ENCODE data around the gene ALPK1.
"Not testable (repeated sequence)": the region's sequence is repeated elsewhere in the genome, so short reads cannot be mapped to it uniquely, and the experiment has no call there.

The ALPK1 gene

GRCh38 chr4:112451831-112452230, 154.7 kb downstream of the ALPK1 start:
- no peaks in the 10 kb centered on the region for H3K9me3 ChIP-seq (ENCODE audit: control insufficient read depth, low read length)
- H3K4me1 ChIP-seq (ENCODE audit: control insufficient read depth, insufficient read depth, low read length) = no peaks in the 10 kb centered on the region

DNA sequence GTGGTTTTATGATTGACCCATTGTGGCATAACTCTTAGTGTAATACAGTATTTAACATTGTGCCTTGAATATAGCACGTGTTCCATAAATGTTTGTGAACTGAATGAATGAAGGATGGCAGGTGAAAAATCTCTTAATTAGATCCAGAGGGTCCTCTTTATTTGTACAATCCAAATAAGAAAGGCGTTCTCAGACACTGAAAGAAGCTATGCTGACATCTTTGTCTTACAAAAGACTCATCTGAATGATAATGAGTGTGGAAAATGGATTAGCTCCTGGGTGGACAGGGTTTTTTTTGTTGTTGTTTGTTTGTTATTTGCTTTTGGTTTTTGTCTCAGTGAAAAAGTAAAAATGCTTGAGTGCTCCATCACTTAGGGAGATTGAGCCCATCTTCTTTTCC, 156.2 kb downstream of the ALPK1 start:
- Histone ChIP-seq H3K9me3 (ENCODE audit: control insufficient read depth, low read length) (no peaks in the 10 kb centered on the region), H3K36me3 (ENCODE audit: control insufficient read depth, insufficient read depth, low read length) (no peaks in the 10 kb centered on the region), H3K4me3 (ENCODE audit: low read length) (no peak overlapping the region), H3K4me1 (ENCODE audit: control insufficient read depth, insufficient read depth, low read length) (no peaks in the 10 kb centered on the region), H3K9ac (ENCODE audit: low read length) (no peak overlapping the region), H3K27me3 (ENCODE audit: control insufficient read depth, insufficient read depth, low read length) (no peaks in the 10 kb centered on the region)

More at GRCh38 chr4:112451831-112452230, 154.7 kb downstream of the ALPK1 start:
- H3K27me3 ChIP-seq (ENCODE audit: control insufficient read depth, insufficient read depth, low read length) = no peaks in the 10 kb centered on the region
- H3K9ac ChIP-seq (ENCODE audit: low read length) = no peak overlapping the region
- no peak overlapping the region for H3K4me3 ChIP-seq (ENCODE audit: low read length)
- no peaks in the 10 kb centered on the region for H3K36me3 ChIP-seq (ENCODE audit: control insufficient read depth, insufficient read depth, low read length)

DNA sequence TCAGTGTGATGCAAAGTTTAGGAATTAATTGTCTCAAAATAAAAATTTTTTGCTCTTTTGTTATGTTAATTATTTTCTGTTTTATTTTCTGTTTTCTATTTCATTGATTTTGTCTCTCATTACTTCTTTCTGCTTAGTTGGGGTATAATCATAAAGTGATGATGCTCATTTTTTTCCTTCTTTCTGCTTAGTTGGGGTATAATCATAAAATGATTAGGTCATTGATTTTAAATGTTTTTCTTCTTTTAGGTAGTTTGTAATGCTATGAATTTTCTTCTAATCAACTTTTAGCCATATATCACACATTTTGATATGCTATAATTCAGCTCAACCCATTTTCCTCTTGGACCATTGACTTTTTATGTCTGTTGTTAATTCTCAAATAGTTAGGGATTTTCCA, 175.1 kb downstream of the ALPK1 start:
- H3K9me3 ChIP-seq (ENCODE audit: control insufficient read depth, low read length) = no peaks in the 10 kb centered on the region
- H3K27me3 ChIP-seq (ENCODE audit: control insufficient read depth, insufficient read depth, low read length) = no peaks in the 10 kb centered on the region
- H3K9ac ChIP-seq (ENCODE audit: low read length) = no peak overlapping the region
- no peaks in the 10 kb centered on the region for H3K4me1 ChIP-seq (ENCODE audit: control insufficient read depth, insufficient read depth, low read length)
- H3K4me3 ChIP-seq (ENCODE audit: low read length) = no peak overlapping the region
- no peaks in the 10 kb centered on the region for H3K36me3 ChIP-seq (ENCODE audit: control insufficient read depth, insufficient read depth, low read length)

GRCh38 chr4:112473985-112474384, 176.8 kb downstream of the ALPK1 start:
- Histone ChIP-seq H3K4me3 (ENCODE audit: low read length) (no peak overlapping the region), H3K9me3 (ENCODE audit: control insufficient read depth, low read length) (no peaks in the 10 kb centered on the region), H3K36me3 (ENCODE audit: control insufficient read depth, insufficient read depth, low read length) (no peaks in the 10 kb centered on the region), H3K9ac (ENCODE audit: low read length) (no peak overlapping the region), H3K4me1 (ENCODE audit: control insufficient read depth, insufficient read depth, low read length) (no peaks in the 10 kb centered on the region), H3K27me3 (ENCODE audit: control insufficient read depth, insufficient read depth, low read length) (no peaks in the 10 kb centered on the region)

- Histone ChIP-seq H3K36me3 (ENCODE audit: control insufficient read depth, insufficient read depth, low read length) (no peaks in the 10 kb centered on the region), H3K4me3 (ENCODE audit: low read length) (no peak overlapping the region), H3K9me3 (ENCODE audit: control insufficient read depth, low read length) (no peaks in the 10 kb centered on the region), H3K4me1 (ENCODE audit: control insufficient read depth, insufficient read depth, low read length) (no peaks in the 10 kb centered on the region), H3K9ac (ENCODE audit: low read length) (no peak overlapping the region), H3K27me3 (ENCODE audit: control insufficient read depth, insufficient read depth, low read length) (no peaks in the 10 kb centered on the region)
Measured at GRCh38 chr4:112485930-112486329, 188.8 kb downstream of the ALPK1 start.

DNA sequence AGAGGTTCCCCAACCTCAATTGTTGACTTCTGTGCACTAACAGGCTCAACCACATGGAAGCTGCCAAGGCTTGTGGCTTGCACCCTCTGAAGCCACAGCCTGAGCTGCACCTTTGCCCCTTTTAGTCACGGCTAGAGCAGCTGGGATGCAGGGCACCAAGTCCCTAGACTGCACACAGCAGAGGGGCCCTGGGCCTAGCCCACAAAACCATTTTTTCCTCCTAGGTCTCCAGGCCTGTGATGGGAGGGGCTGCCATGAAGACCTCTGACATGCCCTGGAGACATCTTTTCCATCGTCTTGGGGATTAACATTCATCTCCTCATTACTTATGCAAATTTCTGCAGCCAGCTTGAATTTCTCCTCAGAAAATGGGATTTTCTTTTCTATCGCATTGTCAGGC, 193.6 kb downstream of the ALPK1 start:
- not testable (repeated sequence) for H3K4me1 ChIP-seq (ENCODE audit: control insufficient read depth, insufficient read depth, low read length); H3K36me3 ChIP-seq (ENCODE audit: control insufficient read depth, insufficient read depth, low read length); H3K9me3 ChIP-seq (ENCODE audit: control insufficient read depth, low read length); H3K27me3 ChIP-seq (ENCODE audit: control insufficient read depth, insufficient read depth, low read length); H3K4me3 ChIP-seq (ENCODE audit: low read length); H3K9ac ChIP-seq (ENCODE audit: low read length)

All from mucosa of stomach (tissue), 1 donor.